Neutrophil (primary cell): ENCODE data around the gene LAMA5.

Experiments
- H3K27ac ChIP-seq: fragments of 200-600 bp; sonication (generic); 2 replicates; pipeline ENCODE4 v1.5.1; 2016; ENCODE audit warnings: mild to moderate bottlenecking, moderate library complexity
- H3K27me3 ChIP-seq: fragments of 200-600 bp; sonication (generic); 2 replicates; pipeline ENCODE4 v1.6.0; 2016; ENCODE audit warnings: mild to moderate bottlenecking
- H3K36me3 ChIP-seq: fragments of 200-600 bp; sonication (generic); 2 replicates; pipeline ENCODE4 v1.5.1; 2017
- H3K4me1 ChIP-seq, 2 experiments: fragments of 200-600 bp in 1 of 2; sonication (generic) in 1 of 2; 1 replicate in 1 of 2; 2 replicates in 1 of 2; pipeline versions ENCODE4 v1.5.1 to v1.6.1; 2013 to 2016; ENCODE audit warnings: low read depth in 1 of 2, low read length in 1 of 2, mild to moderate bottlenecking in 1 of 2, moderate library complexity in 1 of 2; ENCODE audit not compliant: control insufficient read depth in 1 of 2, insufficient read depth in 1 of 2
- H3K4me3 ChIP-seq, 2 experiments: fragments of 200-600 bp in 1 of 2; sonication (generic) in 1 of 2; 1 replicate in 1 of 2; 2 replicates in 1 of 2; pipeline ENCODE4 v1.5.1; 2013 to 2016; ENCODE audit warnings: low read depth in 1 of 2, low read length in 1 of 2, mild to moderate bottlenecking in 1 of 2, moderate library complexity in 1 of 2
- H3K9me3 ChIP-seq: fragments of 200-600 bp; sonication (generic); 2 replicates; pipeline ENCODE4 v1.5.1; 2016
- TF ChIP-seq, protein P1 (sequence below): fragments of 200-600 bp; sonication (generic); IDR thresholded peaks from 2 replicates; pipeline ENCODE4 v1.5.1; 2016; ENCODE audit warnings: antibody characterized with exemption

LAMA5 gene

GRCh38 chr20:62309198-62309944 lies 57.7 kb downstream of the LAMA5 start:
- Histone ChIP-seq H3K4me1 (peaks cover 3 to 9% of the 10 kb centered on the region in 2 experiments), H3K4me3 (no peak overlapping the region), H3K27ac (no peak overlapping the region), H3K27me3 (no peaks in the 10 kb centered on the region), H3K9me3 (no peaks in the 10 kb centered on the region), H3K36me3 (peaks cover 55% of the 10 kb centered on the region)
- TF ChIP-seq, protein P1, sequence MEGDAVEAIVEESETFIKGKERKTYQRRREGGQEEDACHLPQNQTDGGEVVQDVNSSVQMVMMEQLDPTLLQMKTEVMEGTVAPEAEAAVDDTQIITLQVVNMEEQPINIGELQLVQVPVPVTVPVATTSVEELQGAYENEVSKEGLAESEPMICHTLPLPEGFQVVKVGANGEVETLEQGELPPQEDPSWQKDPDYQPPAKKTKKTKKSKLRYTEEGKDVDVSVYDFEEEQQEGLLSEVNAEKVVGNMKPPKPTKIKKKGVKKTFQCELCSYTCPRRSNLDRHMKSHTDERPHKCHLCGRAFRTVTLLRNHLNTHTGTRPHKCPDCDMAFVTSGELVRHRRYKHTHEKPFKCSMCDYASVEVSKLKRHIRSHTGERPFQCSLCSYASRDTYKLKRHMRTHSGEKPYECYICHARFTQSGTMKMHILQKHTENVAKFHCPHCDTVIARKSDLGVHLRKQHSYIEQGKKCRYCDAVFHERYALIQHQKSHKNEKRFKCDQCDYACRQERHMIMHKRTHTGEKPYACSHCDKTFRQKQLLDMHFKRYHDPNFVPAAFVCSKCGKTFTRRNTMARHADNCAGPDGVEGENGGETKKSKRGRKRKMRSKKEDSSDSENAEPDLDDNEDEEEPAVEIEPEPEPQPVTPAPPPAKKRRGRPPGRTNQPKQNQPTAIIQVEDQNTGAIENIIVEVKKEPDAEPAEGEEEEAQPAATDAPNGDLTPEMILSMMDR, result no peak

GRCh38 chr20:62308102-62308822 lies 58.9 kb downstream of the LAMA5 start:
- TF ChIP-seq, protein P1, result no peak
- H3K4me1 ChIP-seq, result peaks cover 14 to 20% of the 10 kb centered on the region in 2 experiments
- H3K36me3 ChIP-seq, result peaks cover 60% of the 10 kb centered on the region
- H3K4me3 ChIP-seq, result no peak overlapping the region
- no peak overlapping the region for H3K27ac ChIP-seq
- no peaks in the 10 kb centered on the region for H3K27me3 ChIP-seq
- H3K9me3 ChIP-seq, result no peaks in the 10 kb centered on the region

GRCh38 chr20:62307226-62308101 lies 59.6 kb downstream of the LAMA5 start:
- Histone ChIP-seq H3K9me3 (no peaks in the 10 kb centered on the region), H3K4me3 (no peak overlapping the region), H3K27me3 (no peaks in the 10 kb centered on the region), H3K27ac (no peak overlapping the region), H3K4me1 (peaks cover 15 to 21% of the 10 kb centered on the region in 2 experiments), H3K36me3 (peaks cover 60% of the 10 kb centered on the region)
- TF ChIP-seq, protein P1, result no peak

DNA sequence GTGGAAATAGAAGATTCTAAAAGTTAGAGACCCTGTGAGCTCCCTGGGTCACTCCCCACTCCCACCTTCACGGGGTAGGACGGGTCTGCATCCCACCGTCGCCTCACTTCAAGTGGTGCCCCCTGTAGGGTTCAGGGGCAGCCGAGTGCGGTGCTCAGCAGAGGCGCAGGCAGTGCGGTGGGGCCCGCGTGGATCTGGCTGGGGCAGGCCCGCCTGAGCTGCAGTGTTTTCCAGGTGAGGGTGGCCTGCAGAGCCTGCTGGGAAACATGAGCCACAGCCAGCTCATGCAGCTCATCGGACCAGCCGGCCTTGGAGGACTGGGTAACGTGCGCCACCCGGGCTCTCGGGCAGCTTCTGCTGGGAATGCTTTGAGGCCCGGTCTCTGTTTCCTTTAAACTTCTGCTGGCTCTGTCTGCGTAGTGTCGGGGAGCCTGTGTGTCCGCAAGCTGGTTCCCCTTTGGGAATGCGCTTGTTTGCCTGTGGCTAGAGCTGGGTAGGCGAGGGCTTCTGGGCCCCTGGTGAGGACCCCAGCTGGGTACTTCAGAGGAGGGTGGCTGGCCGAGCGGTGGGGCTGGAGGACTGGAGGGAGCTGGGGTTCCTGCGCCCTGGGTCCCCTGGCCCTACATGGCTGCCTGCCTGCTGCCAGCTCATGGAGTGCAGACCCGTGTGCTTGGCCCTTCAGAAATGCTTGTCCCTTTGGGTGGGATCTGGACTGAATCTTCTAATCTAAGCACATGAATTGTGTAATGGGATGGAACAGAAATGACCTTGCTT lies 60.5 kb downstream of the LAMA5 start:
- Histone ChIP-seq H3K36me3 (peaks cover 60% of the 10 kb centered on the region), H3K9me3 (no peaks in the 10 kb centered on the region), H3K27ac (no peak overlapping the region), H3K4me3 (no peak overlapping the region), H3K27me3 (no peaks in the 10 kb centered on the region), H3K4me1 (peaks cover 20 to 30% of the 10 kb centered on the region in 2 experiments)
- TF ChIP-seq, protein P1, result no peak
